Measurements from ENCODE around the gene AMBP.

DNA sequence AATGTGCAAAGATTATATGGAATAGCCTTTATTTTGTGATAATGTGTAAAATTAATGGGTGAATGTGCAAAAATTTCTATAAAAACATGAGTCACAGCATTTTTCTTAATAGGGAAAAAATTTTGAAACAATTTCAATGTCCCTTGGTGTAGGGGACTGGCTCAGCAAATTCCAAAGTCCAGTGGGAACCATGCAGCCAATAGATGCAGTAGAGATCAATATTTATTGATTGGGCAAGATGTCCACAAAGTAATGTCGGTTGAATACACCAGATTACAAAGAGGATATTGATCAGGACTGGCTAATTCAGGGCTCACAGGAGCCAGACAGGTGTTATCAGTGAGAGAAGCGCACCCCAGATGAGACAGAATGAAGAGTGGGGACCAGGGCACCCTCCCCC, 62.5 kb downstream of the AMBP start:
- no peak for TF ChIP-seq EZH2 (IDR thresholded peaks at IDR 0.05; ENCODE audit: low read length, unreplicated experiment)
- no peak for TF ChIP-seq EZH2phosphoT487 (IDR thresholded peaks at IDR 0.05; ENCODE audit: borderline replicate concordance, low read length)

Measured in PC-3 (cell line).